SIG-M5 (cell line): Measurements from ENCODE around the gene ITGA6.

Experiments used
- DNase-seq: peaks from one replicate; lab custom pipeline; 2025; lab: John Stamatoyannopoulos, UW

Gene ITGA6

DNA sequence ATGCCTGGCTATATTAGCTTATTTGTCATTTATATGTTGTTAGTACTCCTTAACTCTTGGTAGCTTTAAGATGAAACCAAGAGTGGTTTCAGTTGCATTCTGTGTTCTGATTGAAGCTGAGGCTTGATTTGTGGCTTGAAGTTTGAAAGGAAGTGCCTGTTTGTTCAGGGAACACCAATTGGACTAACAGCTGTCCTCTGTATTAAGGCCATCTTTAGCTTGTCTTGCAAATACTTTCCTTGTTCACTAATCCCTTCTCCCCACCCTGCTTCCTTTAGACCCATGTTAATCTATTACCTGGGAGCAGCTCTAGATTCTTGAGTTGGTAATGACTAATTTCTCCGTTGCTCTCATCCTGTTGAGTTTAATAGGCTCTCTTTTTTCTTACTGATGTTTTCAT lies 13.4 kb downstream of the ITGA6 start:
- DNase-seq: no peak

DNA sequence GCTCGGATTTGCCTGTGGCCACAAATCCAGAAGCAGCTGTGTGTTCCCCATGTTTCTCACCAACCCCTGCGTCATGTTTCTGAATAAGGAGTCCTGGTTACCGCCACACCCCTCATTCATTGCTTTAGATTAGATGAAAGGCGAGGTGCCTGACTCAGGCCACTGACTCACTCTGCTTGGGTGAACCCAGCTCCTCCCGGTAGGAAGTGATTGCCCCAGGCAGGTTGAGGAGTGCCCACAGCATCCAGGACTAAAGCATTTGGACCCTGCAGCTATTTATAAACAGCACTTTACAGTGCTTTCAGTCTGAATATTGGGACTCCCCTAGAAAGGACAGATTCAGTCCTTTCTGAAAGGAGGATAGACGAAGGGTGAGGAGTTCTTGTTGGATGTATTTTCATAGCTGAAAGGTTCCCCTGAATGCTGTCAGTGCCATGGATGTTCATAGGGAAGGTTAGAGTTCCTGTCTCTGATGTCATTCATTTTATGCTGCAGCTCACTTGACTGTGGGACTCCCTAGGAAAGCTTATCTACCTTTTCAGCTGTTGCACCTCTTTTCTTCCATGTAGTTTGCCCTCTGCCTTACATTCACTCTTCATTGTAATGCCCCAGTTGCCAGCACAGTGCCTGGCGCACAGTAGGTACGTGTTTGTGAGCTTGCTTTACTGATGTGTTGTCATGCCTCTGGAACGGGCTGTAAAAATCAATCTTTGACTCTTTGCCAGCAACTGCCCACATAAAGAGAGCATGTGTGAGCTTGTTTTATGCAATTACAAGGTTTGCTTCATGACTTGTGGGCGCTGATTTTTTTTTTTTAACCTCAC lies 14.9 kb downstream of the ITGA6 start:
- no peak for DNase-seq

DNA sequence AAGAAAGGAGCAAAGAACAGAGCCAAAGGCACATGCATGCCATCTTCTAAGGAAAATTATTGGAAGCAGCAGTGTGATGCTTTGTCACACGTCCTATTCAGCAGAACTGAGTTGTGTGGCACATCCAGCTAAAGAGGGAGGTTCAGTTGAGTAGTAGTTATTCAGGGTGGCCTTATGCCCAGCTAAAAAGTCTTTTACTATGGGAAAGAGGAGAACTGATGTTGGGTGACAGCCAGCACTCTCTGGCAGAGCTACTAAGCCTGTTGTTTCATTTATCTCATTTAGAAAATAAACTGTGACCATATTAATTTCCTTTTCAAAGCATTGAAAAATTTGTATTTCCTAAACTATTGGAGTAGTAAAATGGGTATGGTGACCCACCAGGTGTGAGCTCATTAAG lies 18.5 kb downstream of the ITGA6 start:
- no peak for DNase-seq

DNA sequence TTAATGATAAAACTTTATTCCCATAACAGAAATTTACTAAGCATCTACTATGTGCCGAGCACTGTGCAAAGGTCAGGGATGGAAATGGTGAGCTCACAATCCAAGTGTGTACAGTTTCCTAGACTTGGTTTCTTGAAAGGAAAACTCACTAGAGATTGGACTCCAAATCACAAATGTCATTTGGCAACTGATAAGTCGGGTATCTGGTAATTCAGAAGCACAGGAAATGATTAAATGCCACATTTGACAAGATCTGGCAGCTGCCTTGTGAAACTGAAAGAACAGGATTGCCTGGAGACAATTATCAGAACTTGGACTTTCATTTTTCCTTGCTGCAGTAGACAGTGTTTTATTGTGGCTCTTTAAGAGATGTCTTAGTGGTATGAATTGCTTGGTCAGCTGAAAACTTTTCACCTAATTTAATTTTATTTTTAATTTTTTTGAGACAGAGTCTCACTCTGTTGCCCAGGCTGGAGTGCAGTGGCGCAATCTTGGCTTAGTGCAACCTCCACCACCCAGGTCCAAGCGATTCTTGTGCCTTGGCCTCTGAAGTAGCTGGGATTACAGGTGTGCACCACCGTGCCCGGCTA lies 19.2 kb downstream of the ITGA6 start:
- no peak for DNase-seq

DNA sequence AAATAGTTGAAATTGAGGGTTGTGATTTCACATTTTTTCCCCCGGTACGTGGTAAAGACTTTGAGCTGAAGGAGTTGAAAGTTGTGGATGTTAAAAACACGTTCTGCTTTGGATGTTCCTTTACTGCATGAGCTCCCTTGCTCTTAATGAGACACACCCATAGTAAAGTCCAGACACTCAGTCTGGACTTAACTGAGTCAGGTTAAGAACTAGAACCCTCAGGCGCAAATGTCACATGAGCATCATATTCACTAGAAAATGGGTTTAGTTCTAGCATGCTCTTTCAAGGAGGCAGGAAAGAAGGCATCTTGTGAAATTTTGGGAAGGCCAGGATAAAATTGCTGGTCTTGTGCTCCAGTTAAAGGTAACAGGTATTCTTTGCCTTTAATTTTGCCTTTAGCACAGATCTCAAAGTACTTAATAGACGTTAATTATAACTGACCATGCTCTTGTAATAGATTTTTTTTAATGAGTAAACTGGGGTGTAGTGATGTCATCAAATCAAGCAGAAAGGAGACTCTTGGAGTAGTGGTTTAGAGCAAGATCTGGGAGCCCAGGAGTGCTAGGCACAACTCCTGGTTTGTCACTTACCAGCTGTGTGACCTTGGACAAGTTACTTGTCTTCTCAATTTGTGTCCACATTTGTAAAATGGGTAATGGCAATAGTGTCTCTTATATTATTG lies 20.6 kb downstream of the ITGA6 start:
- no peak for DNase-seq

DNA sequence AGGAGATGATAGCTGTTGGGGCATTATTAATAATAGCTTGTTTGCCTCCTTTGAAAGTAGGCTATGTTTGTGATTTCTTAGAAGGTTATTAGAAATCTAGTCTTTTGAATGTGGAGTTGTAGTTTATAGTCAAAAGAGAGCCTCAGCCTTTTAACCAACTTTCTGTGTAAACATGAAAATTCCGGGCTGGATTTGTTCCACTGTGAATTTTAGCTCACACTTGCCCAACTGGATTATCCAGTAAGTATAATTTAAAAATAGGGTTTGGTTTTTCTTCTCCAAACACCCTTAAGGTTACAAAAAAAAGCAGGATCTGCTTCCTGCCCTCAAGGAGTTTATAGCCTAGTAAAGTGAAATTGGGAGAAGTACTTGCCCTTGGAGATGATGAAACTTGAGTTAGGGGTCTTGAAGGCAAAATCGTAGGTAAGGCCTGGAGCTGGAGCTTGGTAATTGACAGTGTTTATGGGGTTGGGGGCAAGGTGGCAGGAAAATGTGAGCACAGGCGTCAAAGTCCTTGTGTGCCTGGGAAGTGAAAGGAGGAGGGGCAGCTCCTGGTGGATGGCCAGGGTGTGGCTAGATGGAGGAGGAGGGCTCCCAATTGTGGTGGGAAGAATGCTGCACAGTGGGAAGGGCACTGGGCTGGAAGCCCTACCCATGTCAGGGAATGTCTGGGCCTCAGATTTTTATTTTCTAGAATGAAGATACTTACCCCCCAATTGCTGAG lies 21.3 kb downstream of the ITGA6 start:
- DNase-seq: no peak

DNA sequence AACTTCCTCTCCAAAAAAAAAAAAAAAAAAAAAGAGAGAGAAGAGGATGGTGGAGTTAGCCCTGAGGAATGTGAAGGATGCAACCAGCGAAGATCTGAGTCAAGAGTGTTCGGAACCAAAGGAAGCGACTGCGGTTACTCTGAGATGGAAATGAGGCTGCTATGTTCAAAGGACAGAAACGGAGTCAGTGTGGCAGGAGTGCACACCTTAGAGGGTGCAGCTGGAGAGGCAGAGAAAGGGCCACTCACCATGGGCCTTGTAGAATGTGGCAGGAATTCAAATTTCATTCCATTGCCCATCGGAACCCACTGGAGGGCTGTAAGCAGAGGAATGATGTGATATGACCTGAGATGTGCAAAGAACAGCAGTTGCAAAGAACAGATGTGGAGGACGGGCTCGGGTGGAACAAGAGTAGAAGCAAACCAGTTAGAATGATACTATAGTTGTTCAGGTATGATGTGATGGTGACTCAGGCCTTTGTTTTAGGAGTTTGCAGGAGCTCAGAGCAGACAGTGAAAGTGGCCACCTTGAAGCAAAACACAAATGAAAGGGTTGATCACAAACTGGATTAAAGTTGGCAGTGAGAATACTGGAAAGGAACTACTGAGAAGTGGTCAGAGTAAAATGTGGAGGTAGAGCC lies 22.6 kb downstream of the ITGA6 start:
- no peak for DNase-seq

DNA sequence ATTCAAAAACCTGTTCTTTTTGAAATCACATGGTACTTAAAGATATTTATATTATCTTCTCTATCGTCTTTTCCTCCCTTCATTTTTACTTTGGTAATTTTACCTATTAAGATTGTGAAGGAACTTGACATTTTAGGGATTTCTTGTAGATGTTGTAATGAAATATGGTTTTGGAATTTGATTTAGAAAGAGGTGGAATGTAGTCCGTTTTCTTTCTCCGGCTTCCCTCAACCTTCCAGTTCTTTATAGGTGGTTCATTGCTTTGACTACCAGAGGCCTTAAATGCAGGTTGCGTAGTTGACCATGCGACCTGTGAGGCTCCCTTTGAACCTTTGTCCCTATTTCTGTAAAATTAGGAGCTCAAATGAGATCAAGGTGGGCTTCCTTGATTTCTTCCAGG lies 24.5 kb downstream of the ITGA6 start:
- DNase-seq: no peak

DNA sequence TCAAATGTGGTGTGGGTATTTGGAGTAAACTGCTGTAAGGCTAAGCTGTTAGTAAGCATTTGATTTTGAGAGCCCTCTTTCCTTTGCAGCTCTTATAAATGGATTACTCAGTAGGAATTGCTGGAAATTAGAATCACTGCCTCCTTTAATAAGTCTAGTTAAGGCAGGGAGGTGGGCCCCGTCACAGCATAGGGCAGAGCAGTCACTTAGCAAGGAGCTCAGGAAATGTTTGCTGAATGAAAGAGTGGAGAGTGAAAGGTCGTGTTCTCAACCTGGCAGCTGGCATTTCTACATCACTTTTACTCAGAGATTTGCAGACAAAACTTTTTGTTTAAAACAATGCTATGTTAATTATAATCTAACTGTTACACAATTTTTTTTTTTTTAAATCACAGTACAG lies 25.5 kb downstream of the ITGA6 start:
- DNase-seq: no peak

DNA sequence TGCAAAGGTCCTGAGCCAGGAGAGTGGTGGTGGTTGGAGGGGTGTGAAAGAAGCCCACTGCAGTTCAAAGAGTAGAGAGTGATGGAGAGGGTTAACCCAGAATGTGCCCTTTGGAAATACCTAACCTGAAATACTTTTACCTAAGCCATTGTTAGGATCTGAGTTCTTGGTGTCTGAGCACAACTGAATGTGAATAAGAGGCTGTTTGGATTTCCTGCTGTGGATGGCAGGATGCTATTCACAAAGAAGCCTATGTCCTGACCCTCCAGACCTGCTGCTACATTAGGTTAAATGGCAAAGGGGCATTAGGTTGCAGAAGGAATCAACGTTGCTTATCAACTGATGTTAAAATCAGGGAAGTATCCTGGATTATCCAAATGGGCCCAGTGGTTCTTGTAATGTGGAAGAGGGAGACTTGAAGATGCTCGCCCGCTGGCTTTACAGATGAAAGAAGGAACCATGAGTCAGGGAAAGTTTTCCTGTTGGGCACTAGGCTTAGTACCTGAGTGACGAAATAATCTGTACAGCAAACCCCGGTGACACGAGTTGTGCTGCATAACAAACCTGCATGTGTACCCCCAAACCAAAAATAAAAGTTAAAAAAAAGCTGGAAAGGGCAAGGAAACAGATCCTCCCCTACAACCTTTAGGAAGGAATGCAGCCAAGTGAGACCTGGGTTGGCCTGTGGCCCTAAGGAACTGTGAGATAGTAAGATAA lies 27.2 kb downstream of the ITGA6 start:
- DNase-seq: no peak

DNA sequence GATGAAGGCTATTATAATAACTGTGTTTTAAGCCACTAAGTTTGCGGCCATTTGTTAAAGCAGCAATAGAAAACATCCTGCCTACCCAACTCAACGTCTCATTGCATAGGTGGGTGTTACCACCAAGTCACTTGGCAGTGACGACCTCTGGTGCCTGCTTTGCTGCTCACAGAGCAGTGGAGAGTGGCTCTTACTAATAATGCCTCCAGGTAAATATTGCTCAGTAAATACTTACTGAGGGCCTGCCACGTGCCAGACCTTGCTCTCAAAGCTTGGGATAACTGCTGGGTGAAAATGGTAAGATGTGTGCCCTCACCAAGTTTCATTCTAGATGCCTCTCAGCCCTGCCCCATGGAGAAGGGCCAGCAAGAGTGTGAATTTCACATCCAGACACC lies 27.7 kb downstream of the ITGA6 start:
- no peak for DNase-seq

DNA sequence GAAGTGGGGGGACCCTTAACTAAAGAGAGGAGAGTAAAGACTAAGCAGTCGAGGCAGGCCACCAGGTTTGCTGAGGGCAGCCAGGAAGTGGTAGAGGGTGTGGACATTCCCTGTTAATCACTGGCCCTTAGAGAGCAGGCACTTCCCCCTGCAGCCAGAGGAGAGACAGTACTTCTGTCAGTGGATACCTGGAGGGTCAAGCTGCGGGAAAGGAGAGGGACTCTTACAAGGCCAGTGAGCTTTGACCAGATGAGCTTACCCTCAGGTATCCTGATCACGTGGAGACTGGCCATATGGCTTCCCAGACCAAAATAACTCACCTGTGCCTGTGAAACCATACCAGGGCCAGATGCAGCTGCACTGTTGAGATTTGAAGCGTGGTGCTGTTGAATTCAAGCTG lies 28.6 kb downstream of the ITGA6 start:
- DNase-seq: no peak

DNA sequence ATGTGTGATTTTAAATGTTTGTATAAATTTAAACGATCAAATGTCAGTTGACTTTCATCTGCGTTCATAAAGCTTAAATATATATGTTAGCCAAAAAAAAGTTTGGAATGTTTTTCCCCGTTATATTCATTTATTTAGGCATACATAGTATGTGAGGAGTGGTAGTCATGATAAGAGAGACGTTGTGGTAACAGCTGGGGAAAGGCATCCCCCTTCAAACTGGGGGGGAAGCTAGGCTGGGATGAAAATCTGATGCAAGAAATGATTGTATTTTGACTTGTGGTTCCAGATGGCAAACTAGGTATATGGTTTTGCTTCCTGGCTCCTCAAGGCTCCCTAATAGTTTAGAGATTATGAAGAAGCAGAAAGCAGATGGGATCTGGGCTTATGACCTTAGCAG lies 30.1 kb downstream of the ITGA6 start:
- DNase-seq: no peak

DNA sequence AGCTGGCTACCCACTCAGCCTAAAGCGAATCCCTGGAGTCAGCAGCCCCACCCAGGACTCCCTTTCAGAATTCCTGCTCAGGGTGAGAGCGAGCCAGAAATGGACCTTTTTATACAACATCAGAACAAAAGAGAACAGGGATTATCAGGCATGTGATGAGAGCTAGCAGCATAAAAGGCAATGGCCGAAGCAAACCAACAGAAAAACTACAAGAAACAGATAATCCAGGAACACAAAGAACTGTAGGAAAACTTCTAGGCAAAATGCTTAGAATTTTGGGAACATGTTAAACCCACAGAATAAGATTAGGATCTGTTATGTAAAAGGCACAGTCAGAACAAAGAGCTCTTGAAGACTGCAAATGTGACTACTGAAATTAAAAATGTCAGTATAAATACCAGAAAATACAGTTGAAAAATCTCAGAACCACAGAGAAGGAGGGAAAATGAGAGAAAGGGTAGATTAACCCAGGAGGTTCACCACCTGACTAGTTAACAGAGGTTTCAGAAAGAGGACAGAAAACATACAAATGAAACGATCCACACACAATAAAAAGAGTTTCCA lies 31.3 kb downstream of the ITGA6 start:
- no peak for DNase-seq

DNA sequence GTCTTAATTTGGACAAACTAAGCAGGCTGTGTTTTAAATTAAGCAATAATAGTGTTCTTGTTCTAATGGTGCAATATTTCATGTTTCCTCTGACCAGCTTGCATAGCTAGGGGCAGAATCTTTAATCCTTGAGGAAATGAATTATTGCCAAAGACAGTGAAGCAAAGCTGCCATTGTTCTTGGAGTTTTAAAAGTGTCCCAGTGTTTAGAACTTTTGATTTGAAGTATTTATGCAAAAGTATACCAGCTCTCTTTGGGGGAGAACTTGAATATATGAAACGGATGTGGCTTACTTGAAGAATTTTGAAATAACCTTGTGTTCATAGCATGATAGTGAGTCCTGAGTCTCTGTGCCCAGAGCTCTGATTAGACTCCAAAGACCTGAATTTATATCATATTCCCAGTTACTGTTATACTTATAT lies 33.4 kb downstream of the ITGA6 start:
- DNase-seq: no peak

DNA sequence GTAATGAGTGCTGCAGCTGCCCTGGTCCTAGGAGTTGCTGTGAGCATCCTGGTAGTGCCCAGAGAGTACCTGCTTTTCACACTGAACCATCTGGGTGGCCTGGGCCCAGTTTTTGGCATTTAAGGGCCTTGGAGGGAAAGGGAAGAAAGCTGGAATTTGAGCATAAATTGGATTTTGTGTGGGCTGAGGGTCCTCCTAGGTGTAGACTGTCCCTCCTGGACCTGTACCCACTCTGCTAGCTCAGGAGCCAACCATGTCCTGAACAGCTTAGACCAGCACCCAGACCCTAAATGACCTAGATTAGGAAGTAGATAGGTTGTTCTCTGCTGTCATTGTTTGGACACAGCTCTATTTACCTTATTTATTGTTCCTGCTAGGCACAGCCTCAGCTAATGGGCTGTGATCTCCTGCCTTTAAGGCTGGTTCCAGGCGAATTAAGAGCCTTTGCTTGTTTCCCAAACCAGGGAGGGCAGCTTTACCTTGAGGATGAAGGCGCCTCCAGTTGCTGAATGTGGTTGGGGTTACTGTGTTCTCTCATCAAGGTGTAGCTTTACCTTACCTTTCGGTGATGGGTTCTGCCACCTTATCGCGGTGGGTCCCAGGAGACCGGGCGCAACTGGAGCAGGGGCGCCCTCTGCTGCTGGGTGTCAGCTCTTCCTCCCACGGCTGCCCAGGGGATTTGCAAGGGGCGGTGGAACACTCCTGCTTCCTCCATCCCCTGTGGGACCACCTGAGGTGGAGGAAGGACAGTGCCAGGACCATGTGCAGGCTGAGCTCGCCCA lies 34.4 kb downstream of the ITGA6 start:
- DNase-seq: no peak

DNA sequence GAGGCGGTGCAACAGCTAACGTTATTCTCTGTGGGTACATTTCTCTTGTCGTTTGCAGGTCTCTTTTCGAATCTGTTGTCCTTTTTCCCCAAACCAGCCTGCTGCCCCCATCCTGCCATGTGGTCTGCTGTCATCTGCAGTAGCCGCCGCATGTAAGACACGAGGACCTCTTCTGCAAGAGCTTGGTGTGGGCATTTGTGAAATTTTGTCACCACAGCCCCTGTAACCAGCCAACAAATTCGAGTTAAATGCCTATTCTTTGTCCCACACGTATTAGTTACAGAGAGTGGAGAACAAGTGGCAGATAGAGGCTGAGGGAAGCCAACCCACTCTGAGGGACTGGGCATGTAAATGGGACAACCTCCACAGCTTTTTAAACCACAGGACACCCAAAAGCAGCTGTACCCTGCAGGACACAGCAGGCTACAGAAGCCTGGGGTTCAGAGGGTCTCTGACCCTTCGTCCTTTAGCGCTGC lies 35.0 kb downstream of the ITGA6 start:
- no peak for DNase-seq

DNA sequence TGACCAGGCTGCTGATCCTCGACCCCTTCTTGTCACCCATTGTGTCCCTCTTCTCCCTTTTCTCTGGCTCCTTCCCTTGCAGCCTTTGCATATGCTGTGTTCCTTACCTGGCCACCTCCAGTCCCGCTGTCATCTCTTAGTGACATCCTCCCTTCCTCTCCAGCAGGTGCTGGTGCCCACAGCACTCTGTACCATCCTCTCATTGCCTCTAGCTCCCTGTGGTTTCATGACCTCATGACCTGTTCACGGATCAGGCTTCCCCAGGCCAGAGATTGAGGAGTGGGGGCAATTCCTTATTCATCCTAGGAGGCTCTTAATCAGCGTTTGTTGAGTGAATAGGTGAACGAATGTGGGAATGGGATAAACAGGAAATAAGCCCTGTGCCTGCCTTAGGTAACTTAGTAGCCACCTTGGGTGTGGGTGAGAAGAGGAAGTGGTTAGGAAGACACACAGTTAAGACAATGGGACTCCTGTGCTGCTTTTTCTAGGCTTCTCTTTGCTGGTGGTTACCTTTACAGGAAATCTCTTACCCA lies 35.5 kb downstream of the ITGA6 start:
- no peak for DNase-seq

DNA sequence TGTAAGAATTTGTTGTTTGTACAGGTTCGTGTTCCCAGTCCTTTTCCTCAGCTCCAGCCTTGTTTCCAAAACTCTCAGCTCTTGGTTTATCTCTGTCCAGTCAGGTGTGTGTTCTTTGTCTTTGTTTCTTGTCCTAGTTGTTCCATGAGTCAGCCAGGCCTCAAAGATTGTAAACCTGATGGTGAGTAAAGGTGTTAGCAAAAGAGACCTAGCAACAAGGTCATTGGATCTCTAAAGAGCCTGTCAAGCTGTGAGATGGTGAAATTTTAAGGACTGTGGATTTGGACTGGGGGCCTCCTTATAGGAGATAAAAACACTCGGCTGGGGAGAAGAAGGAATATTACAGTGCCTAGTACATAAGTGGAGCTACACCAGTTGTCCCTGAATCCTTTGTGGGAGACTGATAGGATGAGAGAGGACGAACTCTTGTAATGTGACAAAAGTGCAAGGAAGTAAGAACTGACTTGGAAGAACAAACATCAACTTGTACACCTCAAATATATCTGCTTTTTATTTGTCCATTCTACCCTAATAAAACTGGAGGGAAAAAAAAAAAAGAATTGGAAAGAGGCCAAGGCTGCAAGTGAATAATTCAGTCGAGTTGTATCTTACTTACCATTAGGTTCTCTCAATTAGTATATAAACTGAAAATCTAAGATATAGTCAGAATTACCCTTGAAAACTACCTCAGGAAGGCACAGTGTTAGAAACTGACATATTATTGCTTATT lies 37.2 kb downstream of the ITGA6 start:
- DNase-seq: no peak
